Ureter (tissue), 1 donor: ENCODE results near the gene SEPHS1. TPM values are rescaled to one million over a fixed set of nuclear protein-coding genes. Genes with fewer than 3 reads are reported as not detected.
"Not testable (repeated sequence)": the region's sequence is repeated elsewhere in the genome, so short reads cannot be mapped to it uniquely, and the experiment has no call there.

Experiments used
- DNase-seq: peaks from one replicate; pipeline ENCODE4 v3.0.0-alpha.2; 2020; ENCODE audit warnings: low spot score
- total RNA-seq: library from RNA; stranded (reverse); gene quantifications from one replicate; pipeline ENCODE4 v1.2.4, GENCODE V29; 2023
- donor health status: DM: yes; HTN: yes; CAD: no.

SEPHS1 gene, protein sequence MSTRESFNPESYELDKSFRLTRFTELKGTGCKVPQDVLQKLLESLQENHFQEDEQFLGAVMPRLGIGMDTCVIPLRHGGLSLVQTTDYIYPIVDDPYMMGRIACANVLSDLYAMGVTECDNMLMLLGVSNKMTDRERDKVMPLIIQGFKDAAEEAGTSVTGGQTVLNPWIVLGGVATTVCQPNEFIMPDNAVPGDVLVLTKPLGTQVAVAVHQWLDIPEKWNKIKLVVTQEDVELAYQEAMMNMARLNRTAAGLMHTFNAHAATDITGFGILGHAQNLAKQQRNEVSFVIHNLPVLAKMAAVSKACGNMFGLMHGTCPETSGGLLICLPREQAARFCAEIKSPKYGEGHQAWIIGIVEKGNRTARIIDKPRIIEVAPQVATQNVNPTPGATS
- total RNA-seq, result 44.7 TPM

DNA sequence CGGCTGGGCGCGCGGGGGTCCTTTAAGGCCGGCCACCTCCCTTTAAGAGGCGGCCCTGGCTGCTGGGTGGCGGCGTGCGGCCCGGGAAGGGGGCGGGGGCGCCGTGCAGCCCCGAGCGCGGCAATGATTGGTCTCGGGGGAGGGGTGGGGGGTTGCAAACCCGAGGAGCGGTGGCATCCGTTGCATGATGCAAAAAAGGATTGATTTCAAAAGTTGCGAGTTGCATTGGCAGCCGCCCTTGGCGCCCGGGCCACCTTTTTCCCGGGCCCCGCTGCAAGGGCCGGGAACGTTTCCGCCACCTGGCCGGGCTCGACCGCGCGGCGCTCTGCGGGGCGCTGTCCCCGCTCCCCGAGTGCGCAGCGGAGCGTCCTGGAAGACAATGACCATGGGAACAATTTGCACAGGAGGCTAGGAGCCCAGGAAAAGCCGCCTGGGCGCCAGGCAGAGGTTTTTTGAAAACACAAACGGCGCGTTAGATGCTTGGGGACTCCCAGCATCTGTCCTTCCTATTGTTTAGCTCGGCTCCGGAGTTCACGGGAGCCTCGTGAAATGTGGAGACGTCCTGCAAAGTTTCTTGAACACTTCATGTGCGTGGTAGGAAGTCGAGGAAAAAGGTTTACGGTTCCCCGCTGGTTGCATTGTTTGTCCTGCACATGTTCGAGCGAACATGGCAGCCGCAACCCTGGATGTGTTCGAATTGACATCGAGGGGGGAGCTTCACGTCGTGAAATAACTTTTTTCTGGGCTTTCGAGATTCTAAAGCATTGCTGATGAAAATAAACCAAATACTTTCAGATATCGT is at the start of gene SEPHS1:
Gene SEPHS1 (minus strand): TSS at position 78 of the 802 bp plus-strand sequence. CDS start 3,343 bp downstream, outside the sequence.
- DNase-seq, result peak; percentile 75

DNA sequence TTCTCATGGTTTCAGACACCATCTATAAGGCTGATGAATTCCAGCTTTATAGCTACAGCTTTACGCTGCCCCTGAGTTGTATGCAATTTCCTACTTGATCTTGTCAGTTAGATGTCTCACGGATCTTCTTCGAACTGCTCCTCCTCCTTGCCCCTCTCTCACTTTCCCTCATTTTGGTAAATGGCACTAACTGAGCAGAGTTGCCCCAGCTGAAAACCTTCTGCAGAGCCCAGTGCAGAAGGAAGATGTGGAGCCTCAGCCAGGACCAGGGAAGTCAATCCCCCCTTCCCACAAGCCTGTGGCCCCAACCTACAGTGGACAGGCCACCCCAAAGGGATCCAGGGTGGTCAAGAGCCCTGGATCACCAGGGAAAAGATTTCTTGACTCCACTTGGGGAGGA is 49.0 kb upstream of the SEPHS1 start:
- DNase-seq, result no peak

DNA sequence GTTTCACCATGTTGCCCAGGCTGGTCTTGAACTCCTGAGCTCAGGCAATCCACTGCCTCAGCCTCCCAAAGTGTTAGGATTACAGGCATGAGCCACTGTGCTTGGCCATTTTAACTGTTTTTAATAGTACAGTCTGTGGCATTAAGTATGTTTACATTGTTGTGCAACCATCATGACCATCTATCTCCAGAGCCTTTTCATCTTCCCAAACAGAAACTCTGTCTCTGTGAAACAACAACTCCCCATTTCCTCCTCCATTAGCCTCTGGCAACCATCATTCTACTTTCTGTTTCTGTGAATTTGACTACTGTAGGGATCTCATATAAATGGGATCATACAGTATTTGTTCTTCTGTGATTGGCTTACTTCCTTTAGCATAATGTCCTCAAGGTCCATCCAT is 48.3 kb upstream of the SEPHS1 start:
- no peak for DNase-seq

DNA sequence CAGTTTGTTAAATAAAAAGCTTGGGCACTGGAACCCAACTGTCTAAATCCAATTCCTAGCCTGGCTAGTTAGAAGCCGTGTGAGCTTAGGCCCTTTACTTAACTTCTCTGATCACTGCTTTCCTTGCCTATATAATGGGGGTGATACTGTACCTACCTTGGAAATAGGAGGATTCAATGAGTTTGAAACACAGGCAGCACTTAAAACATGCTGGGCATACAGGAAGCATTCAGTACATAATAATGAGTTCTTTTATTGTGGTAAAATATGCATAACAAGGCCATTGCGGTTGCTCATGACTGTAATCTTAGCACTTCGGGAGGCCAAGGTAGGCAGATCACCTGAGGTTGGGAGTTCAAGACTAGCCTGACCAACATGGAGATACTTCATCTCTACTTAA is 47.4 kb upstream of the SEPHS1 start:
- DNase-seq, result no peak

DNA sequence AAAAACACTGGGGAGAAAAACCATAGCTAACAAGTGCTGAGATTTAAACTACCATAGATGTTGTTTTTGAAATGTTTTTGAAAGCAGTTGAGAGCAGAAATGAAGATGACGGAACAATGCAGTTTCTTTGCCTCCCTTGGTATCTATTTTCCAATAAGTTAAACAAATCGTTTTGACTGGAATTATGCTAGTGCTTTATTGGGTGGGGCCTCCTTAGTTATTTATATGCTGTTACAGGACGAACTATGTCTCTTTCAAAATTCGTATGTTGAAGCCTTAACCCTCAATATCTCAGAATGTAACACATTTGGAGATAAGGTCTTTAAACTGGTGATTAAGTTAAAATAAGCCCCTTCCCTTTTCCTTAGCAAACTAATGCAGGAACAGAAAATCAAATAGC is 45.5 kb upstream of the SEPHS1 start:
- no peak for DNase-seq

DNA sequence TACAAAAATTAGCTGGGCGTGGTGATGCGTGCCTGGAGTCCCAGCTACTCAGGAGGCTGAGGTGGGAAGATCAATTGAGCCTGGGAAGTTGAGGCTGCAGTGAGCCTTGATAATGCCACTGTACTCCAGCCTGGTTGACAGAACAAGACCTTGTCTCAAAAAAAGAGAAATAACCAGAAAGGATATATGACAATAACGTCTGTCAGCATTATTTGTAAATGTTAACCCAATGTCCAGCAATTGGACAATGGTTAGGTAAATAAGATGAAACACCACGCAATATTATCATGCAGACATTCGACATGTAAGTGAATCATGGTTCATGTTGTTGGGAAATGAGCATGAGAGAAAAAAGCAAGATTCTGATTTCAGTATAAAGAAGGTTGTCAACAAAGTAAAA is 44.6 kb upstream of the SEPHS1 start:
- no peak for DNase-seq

DNA sequence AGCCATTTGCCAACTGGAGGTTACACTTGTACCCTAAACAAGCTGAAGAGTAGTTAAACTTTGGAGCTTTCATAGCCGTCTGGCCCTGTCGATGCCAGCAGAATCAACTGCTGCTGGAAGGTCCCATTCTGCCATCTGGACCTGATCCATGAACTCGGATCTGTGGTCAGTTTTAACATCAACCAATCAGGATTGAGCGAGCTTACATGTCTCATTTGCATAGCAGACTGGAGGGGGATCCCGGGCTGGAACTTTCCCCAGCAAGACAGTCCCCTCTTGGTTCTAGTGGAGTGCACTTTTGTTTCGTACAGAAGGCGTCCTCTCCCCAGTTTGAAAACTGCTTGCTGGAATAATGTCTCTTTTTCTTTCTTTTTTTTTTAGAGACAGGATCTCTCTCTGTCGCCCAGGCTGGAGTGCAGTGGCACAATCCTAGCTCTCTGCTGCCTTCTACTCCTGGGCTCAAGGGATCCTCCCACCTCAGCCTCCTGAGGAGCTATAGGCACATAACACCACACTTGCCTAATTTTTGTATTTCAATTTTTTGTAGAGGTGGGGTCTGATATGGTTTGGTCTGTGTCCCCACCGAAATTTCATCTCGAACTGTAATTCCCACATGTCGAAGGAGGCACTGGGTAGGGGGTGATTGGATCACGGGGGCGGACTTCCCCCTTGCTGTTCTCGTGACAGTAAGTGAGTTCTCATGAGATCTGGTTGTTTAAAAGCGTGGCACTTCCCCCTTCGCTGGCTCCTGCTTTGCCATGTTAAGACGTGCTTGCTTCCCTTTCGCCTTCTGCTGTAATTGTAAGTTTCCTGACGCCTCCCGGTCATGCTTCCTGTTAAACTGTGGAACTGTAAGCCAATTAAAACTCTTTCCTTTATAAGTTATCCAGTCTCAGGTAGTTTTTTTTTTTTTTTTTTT is 42.8 kb upstream of the SEPHS1 start:
- no peak for DNase-seq

DNA sequence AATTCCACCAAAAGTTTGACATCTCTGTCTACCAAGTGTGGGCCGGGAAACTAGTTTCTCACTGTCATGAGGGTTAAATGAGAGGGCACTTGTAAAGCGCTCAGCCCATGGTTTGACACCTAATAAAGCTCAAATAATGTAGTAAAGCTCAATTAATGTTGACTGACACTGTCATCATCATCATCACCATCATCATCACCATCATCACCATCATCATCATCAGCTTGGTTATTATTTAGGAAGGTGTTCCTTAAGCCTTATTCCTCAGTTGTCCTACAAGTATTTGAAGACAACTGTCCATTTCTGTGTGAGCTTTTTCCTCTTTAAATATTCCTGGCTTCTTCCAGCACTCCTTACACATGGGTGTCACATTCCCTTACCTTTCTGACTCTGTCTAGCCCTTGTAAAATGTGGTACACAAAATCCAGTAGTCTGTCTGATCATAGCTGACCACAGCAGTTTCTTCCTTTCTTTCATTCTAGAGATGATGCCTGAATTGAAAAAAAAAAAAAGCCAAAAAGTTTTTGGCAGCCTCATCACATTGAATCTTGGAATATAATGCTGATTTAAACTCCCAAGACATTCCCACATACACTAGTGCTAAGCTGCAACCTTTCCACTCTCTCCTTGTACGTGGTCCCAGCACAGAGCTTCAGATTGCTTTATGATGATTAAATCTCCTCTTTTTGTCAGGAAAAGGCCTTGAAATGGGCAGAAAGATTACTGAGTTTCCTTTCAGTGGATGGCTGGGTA is 40.6 kb upstream of the SEPHS1 start:
- DNase-seq, result no peak

DNA sequence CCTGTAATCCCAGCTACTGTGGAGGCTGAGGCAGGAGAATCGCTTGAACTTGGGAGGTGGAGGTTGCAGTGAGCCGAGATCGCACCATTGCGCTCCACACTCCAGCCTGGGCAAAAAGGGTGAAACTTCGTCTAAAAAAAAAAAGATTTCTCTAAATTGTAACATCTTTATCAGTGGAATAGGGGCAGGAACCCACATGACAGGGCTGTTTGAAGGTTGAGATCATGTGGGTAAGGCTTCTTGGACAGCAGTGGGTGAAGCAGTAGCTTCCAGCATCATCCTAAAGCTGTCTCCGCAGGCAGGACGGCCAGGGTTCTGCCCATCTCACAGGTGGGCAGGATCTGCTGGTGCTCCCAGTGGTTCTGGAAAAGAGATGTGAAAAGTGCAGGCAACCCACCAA is 37.9 kb upstream of the SEPHS1 start:
- no peak for DNase-seq

DNA sequence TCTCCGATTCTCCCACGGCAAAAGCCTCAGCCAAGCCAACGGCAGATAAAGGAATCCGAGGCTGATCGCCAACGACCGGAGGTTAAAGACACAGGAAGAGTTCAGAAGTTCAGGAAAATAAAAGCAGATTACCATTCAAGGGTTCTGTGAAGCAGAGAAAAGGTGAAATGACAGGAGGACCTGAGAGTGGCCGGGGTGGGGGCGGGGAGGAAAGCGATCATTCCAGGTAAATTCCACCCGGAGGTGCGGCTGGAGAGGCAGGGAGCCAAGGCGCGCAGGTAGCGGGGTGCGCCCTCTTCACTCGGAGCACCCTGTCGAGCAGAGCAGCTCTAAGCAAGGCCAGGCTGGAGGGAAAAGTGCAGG is 35.3 kb upstream of the SEPHS1 start:
- peak; percentile 55 for DNase-seq

DNA sequence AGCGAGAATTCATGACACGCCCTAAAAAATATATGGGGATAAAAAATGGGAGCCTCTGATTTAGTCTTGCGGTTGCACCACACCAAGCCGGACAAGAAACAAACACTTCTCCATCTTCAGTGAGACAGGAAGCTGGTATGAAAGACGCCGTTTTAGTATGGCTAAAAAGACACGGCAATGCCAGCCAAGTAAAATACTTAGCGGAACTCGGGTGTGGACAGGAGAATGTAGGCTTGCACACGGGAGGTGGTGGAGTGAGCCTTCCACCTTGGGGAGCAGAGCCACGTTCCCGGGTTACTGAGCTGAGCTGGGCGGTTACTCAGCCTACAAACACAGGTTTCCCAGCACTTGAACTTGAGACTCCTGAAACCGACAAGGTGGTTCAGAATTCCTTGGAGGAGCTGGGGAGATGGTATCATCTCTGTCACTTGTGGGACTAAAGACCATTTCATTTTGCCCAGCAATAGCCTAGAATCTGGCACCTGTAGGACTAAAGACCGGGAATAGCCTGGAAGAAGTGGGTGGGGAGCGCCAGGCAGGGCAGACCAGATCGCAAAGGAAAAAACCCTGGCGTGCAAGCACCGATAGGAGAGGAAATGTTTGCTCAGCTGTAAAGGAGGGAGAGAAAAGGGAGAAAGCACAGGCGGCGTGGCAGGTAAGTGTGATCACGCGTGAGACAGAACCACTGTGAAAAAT is 34.8 kb upstream of the SEPHS1 start:
- DNase-seq, result no peak

DNA sequence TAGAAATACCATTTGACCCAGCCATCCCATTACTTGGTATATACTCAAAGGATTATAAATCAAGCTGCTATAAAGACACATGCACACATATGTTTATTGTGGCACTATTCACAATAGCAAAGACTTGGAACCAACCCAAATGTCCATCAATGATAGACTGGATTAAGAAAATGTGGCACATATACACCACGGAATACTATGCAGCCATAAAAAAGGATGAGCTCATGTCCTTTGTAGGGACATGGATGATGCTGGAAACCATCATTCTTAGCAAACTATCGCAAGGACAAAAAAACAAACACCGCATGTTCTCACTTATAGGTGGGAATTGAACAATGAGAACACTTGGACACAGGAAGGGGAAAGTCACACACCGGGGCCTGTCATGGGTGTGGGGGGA is 31.0 kb upstream of the SEPHS1 start:
- not testable (repeated sequence) for DNase-seq

DNA sequence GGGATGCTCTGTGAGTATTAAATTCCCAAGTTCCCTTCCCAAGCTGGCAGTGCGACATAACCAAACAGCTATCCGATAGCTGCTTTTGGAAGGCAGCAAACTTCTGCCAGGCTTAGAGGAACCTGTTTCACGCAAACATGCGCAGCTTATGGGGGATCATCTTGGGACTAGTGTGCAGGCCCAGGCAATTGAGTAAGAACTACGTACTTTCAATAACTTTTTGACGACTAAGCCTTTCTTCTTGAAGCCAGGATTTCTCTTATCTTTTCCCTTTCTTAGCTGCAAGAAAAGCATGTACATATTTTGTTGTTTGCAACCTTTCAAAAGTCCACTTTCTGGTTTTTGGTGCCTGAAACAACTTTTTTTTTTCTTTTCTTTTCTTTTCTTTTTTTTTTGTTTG is 28.7 kb upstream of the SEPHS1 start:
- DNase-seq, result no peak

DNA sequence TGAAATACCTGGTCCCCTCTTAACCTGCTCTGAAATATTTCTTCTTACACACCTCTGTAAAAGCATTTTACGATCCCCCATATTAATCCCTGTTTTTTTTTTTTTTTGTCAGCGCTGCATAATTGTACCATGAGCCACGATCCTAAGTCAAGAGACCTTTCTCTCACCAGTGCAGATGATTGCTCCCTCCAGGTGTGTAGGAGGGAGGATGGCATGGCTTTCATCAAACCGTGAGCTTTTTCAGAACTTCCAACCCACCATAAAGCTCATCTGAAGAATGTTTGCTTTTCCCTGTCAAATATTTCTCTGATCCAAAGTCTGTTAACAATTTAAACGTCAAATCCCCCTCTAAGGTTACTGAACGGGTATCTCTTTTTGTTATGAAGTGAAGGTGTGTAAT is 28.2 kb upstream of the SEPHS1 start:
- no peak for DNase-seq

DNA sequence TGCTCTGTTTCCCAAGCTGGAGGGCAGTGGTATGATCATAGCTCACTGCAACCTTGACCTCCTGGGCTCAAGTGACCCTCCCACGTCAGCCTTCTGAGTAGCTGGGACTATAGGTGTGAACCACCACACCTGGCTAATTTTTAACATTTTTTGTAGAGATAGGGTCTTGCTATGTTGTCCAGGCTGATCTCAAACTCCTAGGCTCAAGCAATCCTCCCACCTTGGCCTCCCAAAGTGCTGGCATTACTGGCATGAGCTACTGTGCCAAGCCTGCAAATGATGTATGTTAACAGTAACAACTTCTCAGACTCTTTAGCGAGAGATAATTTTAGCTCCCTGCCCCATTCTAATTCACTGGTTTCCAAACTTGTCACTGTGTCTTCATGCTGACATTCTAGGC is 27.7 kb upstream of the SEPHS1 start:
- no peak for DNase-seq

DNA sequence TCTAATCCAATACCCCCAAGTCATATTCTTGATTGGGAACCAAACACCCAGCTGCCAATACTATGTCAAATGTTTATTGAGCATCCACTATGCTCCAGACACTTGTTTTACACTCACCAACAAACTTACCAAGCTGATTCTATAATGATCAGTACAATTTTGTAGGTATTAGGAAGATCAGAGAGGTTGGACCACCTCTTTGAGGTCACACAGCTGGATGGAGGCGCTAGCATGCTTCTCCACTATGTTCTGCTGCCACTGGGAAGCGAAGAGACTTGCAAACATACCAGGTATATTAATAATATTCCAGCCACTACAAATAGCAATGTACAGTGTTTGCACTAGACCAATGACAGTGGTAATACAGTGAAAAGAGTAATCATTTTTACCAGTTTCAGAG is 25.6 kb upstream of the SEPHS1 start:
- DNase-seq, result no peak

DNA sequence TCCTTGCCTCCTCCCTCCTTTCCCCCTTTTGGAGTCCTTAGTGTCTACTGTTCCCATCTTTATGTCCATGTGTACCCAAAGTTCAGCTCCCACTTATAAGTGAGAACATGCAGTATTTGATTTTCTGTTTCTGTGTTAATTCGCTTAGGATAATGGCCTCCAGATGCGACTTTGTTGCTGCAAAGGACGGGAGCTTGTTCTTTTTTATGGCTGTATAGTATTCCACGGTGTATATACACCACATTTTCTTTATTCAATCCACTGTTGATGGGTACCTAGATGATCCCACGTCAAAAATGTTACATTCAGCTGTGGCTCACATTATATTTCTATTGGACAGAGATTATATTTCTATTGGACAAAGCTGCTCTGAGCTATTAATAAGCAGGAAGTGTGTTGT is 24.4 kb upstream of the SEPHS1 start:
- DNase-seq, result no peak

DNA sequence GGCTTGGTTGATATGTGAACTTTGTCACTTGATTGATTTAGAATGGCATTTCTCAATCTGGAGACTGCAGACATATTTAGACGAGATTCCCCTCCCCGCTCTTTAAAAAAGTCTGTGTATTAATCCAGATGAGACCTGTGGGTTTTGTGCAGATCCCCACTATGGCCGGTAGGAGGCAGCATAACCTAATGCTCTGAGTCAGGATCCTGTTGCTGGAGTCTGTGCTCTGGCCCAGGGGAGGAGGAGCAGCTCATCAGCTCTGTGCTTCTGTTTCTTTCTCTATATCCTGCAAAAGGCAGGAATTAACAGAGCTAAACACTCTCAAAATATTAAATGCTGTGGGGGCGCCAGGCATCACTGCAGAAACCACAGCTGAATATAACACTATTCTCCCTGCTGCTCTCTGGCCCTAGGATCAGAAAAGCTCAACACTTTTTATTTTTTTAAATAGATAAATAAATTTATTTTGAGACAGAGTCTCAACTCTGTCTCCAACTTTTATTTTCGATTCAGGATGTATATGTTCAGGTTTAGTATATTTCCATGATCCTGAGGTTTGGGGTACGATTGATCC is 23.9 kb upstream of the SEPHS1 start:
- peak; percentile 81 for DNase-seq

DNA sequence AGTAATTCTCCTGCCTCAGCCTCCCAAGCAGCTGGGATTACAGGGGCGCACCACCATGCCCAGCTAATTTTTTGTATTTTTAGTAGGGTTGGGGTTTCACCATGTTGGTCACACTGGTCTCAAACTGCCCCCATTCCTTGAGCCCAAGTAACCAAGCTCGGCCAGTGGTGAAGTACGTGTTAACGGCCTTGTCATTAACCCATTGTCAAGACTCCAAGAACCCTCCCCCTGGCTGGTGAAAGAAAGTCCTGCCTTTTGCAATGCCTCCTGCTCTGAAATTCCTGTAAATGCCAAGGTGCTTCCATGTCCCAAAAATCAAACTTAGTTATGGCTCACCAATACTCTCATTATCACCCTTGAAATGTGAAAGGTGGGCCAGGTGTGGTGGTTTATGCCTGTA is 18.8 kb upstream of the SEPHS1 start:
- no peak for DNase-seq

DNA sequence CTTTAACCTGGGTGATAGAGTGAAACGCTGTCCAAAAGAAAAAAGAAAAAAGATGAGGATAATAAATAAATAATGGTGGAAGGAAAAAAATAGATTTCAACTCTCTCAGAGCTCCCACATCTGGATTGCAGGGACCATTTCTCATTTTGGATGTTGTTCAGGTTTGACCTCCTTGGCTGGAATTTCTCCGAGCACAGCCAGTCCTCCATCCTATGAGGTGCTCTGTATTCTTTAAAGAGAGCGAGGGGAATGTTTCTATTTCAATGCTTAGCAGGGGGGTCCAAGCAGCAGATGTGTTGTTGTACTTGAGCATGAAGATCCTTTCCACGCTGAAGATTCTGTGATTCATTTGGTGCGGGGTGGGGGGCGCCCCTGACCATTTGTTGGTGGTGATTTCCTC is 17.7 kb upstream of the SEPHS1 start:
- DNase-seq, result no peak

DNA sequence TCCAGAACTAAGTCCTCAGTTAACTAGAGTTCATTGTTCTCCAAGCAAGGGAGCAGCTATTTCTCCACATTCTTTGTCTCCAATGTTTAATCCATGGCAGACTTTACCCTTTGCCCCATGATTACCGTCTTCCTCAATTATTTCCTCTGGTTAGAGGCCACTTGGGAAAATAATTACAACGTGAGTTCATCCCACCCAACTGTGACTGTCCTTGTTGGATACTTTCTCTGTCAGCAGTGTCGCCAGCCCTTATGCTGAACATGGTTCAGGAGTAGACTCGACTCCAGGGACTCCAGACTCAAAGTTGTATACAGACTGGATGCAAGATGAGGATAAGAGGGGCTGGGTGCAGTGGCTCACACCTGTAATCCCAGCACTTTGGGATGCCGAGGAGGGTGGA is 17.1 kb upstream of the SEPHS1 start:
- DNase-seq, result no peak
